GM19452 (cell line): Measurements from ENCODE around the gene VSTM2B.

ENCODE experiments used
- ATAC-seq: cut with Tn5 transposase; IDR thresholded peaks from one replicate; pipeline ENCODE4 v1.9.1; 2021; ENCODE audit not compliant: unreplicated experiment

The VSTM2B gene

GRCh38 chr19:29563486-29564101, 37.8 kb downstream of the VSTM2B start:
- ATAC-seq, result no peak

- no peak for ATAC-seq
Observed at GRCh38 chr19:29564574-29565005, 38.8 kb downstream of the VSTM2B start.

GRCh38 chr19:29565171-29565570, 39.4 kb downstream of the VSTM2B start:
- ATAC-seq, result no peak

- no peak for ATAC-seq
Observed at GRCh38 chr19:29566496-29567054, 40.8 kb downstream of the VSTM2B start.

- no peak for ATAC-seq
Observed at GRCh38 chr19:29567366-29567915, 41.6 kb downstream of the VSTM2B start.

GRCh38 chr19:29568036-29569025, 42.5 kb downstream of the VSTM2B start:
- no peak for ATAC-seq

- ATAC-seq, result no peak
Observed at GRCh38 chr19:29569038-29569911, 43.5 kb downstream of the VSTM2B start.

GRCh38 chr19:29571181-29571580, 45.4 kb downstream of the VSTM2B start:
- ATAC-seq, result no peak

- ATAC-seq, result no peak
Observed at GRCh38 chr19:29573486-29573885, 47.7 kb downstream of the VSTM2B start.

GRCh38 chr19:29574510-29574909, 48.7 kb downstream of the VSTM2B start:
- no peak for ATAC-seq

- no peak for ATAC-seq
Observed at GRCh38 chr19:29576046-29576606, 50.3 kb downstream of the VSTM2B start.

GRCh38 chr19:29576761-29577648, 51.2 kb downstream of the VSTM2B start:
- no peak for ATAC-seq

GRCh38 chr19:29577649-29577963, 51.8 kb downstream of the VSTM2B start:
- no peak for ATAC-seq

GRCh38 chr19:29578349-29578748, 52.6 kb downstream of the VSTM2B start:
- no peak for ATAC-seq

- ATAC-seq, result no peak
Observed at GRCh38 chr19:29579308-29579910, 53.6 kb downstream of the VSTM2B start.

GRCh38 chr19:29581398-29581797, 55.6 kb downstream of the VSTM2B start:
- no peak for ATAC-seq

- ATAC-seq, result no peak
Observed at GRCh38 chr19:29583196-29583999, 57.6 kb downstream of the VSTM2B start.

GRCh38 chr19:29586401-29586800, 60.6 kb downstream of the VSTM2B start:
- no peak for ATAC-seq
